GM10248 (cell line): Measurements from ENCODE around the gene FAM107B.

Experiments used
- CTCF ChIA-PET: fragments of 300-600 bp; sonication (Branson Sonifier 250); formaldehyde crosslinking; extraction: SDS; loops from one replicate; lab custom pipeline; 2021; ENCODE audit warnings: antibody characterized with exemption; lab: Yijun Ruan, JAX
- POLR2A ChIA-PET: fragments of 350-650 bp; sonication (Branson Sonifier 250); formaldehyde crosslinking; extraction: SDS; loops from one replicate; lab custom pipeline; 2020; ENCODE audit warnings: antibody characterized with exemption; lab: Yijun Ruan, JAX
- DNase-seq: peaks from one replicate; pipeline ENCODE4 v3.0.0; 2012; ENCODE audit errors: extremely low spot score
- CTCF ChIP-seq: IDR thresholded peaks from 2 replicates; pipeline ENCODE4 v1.5.1; 2012; ENCODE audit warnings: mild to moderate bottlenecking, low read depth; ENCODE audit errors: extremely low read depth, missing control alignments, control extremely low read depth

Gene FAM107B

DNA sequence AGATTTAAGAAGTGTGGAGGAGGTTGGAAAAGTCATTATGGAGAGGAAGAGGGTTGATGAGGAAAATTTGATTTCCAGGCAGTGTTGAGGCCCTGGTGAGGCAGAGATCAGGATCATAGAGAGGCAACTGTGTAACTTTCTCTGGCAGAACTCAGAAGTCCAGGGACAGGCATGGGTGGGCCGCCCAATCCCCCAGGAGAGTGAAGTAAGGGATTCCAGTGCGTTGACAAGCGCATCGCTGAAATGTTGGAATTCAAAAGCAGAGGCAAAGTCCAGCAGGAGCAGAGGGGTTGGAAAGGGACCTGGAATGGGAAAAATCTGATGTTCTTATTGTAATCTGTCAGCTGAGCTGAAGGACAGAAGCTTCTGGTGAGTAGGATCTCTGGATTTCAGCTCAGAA, 207.3 kb downstream of the FAM107B start:
- TF ChIP-seq CTCF: no peak
- ChIA-PET CTCF (interaction anchor here (0.8 to 1.5 kb wide), 3 partner anchors 11 to 15 kb away, joined by 3 to 4 read pairs (median 4); no protein-coding TSS in a partner anchor), POLR2A (no interaction called here)
- no peak for DNase-seq

DNA sequence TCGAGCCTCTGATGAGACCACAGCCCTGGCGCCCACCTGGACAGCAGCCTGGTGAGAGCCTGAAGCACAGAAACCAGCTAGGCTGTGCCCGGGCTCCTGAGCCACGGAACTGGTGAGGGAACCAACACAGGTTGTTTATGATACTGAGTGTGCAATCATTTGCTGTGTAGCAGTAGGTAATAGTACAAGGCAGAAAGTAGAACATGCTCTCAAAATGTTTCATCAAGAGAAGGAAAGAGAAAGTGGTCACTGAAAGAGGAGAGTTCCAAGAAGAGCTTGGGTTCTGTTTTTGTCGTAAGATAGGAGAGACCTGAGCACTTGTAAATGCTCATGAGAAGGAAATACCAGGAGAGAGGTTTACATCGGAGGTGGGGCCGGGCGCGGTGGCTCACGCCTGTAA, 208.2 kb downstream of the FAM107B start:
- CTCF ChIA-PET: no interaction called here
- no peak for TF ChIP-seq CTCF
- POLR2A ChIA-PET: no interaction called here
- DNase-seq: no peak

DNA sequence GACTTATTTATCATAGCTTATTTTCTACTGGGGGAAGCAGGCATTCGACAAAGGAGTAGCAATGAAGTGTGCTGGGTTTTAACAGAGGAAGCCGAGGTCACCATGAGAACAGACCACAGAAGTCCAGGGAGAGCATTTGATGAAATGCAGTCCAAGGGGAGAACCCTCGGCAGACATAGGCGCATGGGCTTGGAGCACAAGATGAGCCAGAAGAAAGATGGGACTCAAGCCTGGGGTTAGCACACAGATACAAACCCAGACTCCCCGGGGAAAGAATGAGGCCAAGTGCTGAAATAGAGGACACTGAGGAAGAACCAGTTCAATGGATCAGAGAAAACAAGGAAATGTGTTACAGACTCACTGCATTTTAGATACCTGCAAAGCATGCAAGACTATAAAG, 209.5 kb downstream of the FAM107B start:
- TF ChIP-seq CTCF: no peak
- CTCF ChIA-PET: interaction anchor here (0.8 to 2.0 kb wide), 2 partner anchors 15 to 30 kb away, joined by 3 to 4 read pairs; no protein-coding TSS in a partner anchor
- no peak for DNase-seq
- POLR2A ChIA-PET: no interaction called here

DNA sequence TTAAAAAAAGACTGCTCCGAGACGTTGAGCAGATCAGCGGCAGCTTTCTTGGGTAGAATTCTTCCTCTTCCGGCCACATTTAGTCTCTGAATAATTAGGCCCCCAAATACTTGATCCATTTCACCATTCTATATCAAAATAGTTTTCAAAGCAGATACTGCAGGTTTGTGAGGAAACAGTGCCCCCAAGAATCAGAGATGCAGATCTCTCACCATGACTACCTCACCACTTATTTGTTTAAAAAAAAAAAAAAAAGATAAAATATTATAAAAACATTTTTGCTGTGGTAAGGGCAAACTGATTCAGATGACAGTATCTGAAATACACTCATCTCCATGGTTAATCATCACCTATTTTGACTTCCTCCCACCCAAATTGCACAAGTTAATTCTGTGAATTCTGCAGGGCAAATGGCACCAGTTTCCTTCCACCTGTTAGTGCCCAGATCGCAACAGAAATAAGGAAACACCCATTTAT, 210.4 kb downstream of the FAM107B start:
- ChIA-PET POLR2A (no interaction called here), CTCF (interaction anchor here (0.8 to 2.0 kb wide), 2 partner anchors 16 to 29 kb away, joined by 3 to 4 read pairs; no protein-coding TSS in a partner anchor)
- TF ChIP-seq CTCF: no peak
- no peak for DNase-seq

GRCh38 chr10:14563359-14563940, 211.2 kb downstream of the FAM107B start:
- DNase-seq: no peak
- ChIA-PET POLR2A (interaction anchor here (0.6 kb wide), 1 partner anchor 20 kb away, joined by 3 read pairs; no protein-coding TSS in a partner anchor), CTCF (interaction anchor here (1.0 to 2.0 kb wide), 3 partner anchors 8 to 17 kb away, joined by 4 to 7 read pairs (median 4); no protein-coding TSS in a partner anchor)
- TF ChIP-seq CTCF: no peak

- CTCF ChIA-PET: interaction anchor here (0.9 to 2.0 kb wide), 5 partner anchors 8 to 37 kb away, joined by 3 to 7 read pairs (median 4); no protein-coding TSS in a partner anchor
- no peak for TF ChIP-seq CTCF
- POLR2A ChIA-PET: interaction anchor here (0.6 kb wide), 1 partner anchor 20 kb away, joined by 3 read pairs; no protein-coding TSS in a partner anchor
- DNase-seq: no peak
Observed at GRCh38 chr10:14563076-14563336, 211.7 kb downstream of the FAM107B start.
